ENCODE data around the gene BCL11A. TPM values are rescaled to one million over a fixed set of nuclear protein-coding genes. Genes with fewer than 3 reads are reported as not detected.

BCL11A gene
- total RNA-seq, 4 donors from 2014 or later, result 0.16 to 2.0 (median 0.41) TPM

GRCh38 chr2:60529785-60530627 lies 23.4 kb downstream of the BCL11A start:
- no peak for TF ChIP-seq CTCF (IDR thresholded peaks at IDR 0.05; ENCODE audit: low read depth)

- no peak for TF ChIP-seq CTCF (IDR thresholded peaks at IDR 0.05; ENCODE audit: low read depth)
Measured at GRCh38 chr2:60529136-60529784, 24.2 kb downstream of the BCL11A start.

- TF ChIP-seq CTCF (IDR thresholded peaks at IDR 0.05; ENCODE audit: low read depth), result no peak
Measured at GRCh38 chr2:60528281-60529020, 25.0 kb downstream of the BCL11A start.

GRCh38 chr2:60527762-60528161 lies 25.7 kb downstream of the BCL11A start:
- no peak for TF ChIP-seq CTCF (IDR thresholded peaks at IDR 0.05; ENCODE audit: low read depth)

- no peak for TF ChIP-seq CTCF (IDR thresholded peaks at IDR 0.05; ENCODE audit: low read depth)
Measured at GRCh38 chr2:60526623-60527022, 26.8 kb downstream of the BCL11A start.

GRCh38 chr2:60525899-60526298 lies 27.6 kb downstream of the BCL11A start:
- TF ChIP-seq CTCF (IDR thresholded peaks at IDR 0.05; ENCODE audit: low read depth), result no peak

GRCh38 chr2:60524874-60525273 lies 28.6 kb downstream of the BCL11A start:
- TF ChIP-seq CTCF (IDR thresholded peaks at IDR 0.05; ENCODE audit: low read depth), result no peak
